Uterus (tissue), 4 donors: ENCODE results near the gene JPH3. TPM values are rescaled to one million over a fixed set of nuclear protein-coding genes. Genes with fewer than 3 reads are reported as not detected.

ENCODE experiments used
- DNase-seq, 2 donors: peaks; one replicate each; pipeline ENCODE4 v3.0.0-alpha.2; 2019 to 2020
- H3K27ac ChIP-seq, 2 donors: fragments of 200-600 bp; sonication (generic); 1 replicate in 1 of 2; 2 replicates in 1 of 2; pipeline ENCODE4 v1.5.1; 2016 to 2018
- H3K27me3 ChIP-seq, 2 donors: fragments of 200-600 bp; sonication (generic); one replicate each; pipeline ENCODE4 v1.5.1; 2018 to 2019; ENCODE audit warnings: control low read depth in 1 of 2
- H3K36me3 ChIP-seq, 2 donors: fragments of 200-600 bp; sonication (generic); one replicate each; pipeline ENCODE4 v1.5.1; 2019; ENCODE audit warnings: control low read depth in 1 of 2
- H3K4me1 ChIP-seq, 2 donors: fragments of 200-600 bp; sonication (generic); one replicate each; pipeline ENCODE4 v1.5.1; 2018 to 2019; ENCODE audit warnings: control low read depth in 1 of 2
- H3K4me3 ChIP-seq, 2 donors: fragments of 200-600 bp; sonication (generic); 1 replicate in 1 of 2; 2 replicates in 1 of 2; pipeline ENCODE4 v1.5.1; 2018 to 2019; ENCODE audit warnings: mild to moderate bottlenecking in 1 of 2
- H3K9me3 ChIP-seq, 2 donors: fragments of 200-600 bp; sonication (generic); one replicate each; pipeline ENCODE4 v1.5.1; 2019; ENCODE audit warnings: control low read depth in 1 of 2
- POLR2A ChIP-seq, 2 donors: fragments of 450-650 bp; IDR thresholded peaks; one replicate each; pipeline ENCODE4 v1.6.1; 2016; ENCODE audit warnings: antibody characterized with exemption in 2 of 2, mild to moderate bottlenecking in 1 of 2, moderate library complexity in 1 of 2
- intact Hi-C: fragments of 100-400 bp; cut with DNase I; formaldehyde crosslinking; loops from one replicate; pipeline ENCODE4 v1.15.1; 2023; ENCODE audit warnings: low total_unique reads
- total RNA-seq, 4 donors: library from RNA; depleted of rRNA in 3 of 4; stranded (reverse); fragments of >200 nt in 3 of 4; gene quantifications; one replicate each; pipeline versions ENCODE4 v1.1.0 to v1.2.4, GENCODE V29; 2014 to 2023
- TF ChIP-seq, protein P1 (sequence below), 4 experiments: fragments of 200-600 bp in 2 of 4; fragments of 450-650 bp in 2 of 4; sonication (generic) in 2 of 4; IDR thresholded peaks; one replicate each; pipeline ENCODE4 v1.5.1; 2016 to 2019; ENCODE audit warnings: antibody characterized with exemption in 4 of 4, mild to moderate bottlenecking in 2 of 4, moderate library complexity in 1 of 4
- donor health status: DM: yes; HTN: yes; CAD: no.

The JPH3 gene
- total RNA-seq, 4 donors from 2014 or later: 0.27 to 1.1 TPM; not detected in 2

DNA sequence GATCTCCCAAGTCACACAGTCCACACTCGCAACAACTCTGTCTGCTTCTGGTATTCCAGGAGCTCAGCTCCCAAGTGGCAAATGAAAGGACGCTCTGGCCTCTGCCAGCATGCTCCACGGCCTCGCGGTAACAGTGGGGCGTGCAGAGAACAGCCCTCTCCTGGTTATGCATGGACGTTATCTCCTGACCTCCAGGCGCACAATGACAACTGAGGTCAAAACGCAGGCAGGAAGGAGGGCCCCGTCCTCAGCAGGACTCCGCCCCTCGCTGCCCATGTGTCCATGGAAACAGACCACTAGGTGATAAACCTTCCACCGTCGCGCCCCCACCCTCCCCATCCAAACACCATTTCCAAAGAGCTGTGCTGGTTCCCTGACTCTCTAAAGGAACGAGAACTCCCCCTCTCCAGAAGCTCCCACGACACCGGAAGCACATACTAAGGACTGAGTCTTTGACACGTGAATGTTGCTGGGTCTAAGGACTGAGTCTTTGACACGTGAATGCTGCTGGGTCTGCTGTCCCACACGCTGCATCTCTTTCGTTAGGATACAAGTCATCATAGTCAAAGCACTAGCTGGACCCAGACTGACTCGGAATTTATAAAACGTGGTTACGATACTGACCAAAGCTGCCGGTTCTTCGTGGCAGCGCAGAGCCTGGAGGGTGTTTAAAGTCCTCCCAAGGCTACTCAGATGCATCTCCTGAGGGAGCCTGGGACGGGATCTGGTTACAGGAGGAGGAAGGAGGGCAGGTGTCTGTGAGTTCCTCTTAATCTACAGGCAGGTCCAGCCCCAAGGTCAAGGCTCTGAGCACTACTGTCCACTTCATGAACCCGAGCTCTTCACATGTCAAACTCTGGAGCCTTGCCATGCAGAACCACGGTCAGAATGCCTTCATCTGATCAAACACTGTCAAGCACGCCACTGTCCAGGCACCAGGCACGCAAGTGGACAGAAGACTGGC, 119.6 kb downstream of the JPH3 start:
- H3K27me3 ChIP-seq: no peaks in the 10 kb centered on the region
- TF ChIP-seq, protein P1, sequence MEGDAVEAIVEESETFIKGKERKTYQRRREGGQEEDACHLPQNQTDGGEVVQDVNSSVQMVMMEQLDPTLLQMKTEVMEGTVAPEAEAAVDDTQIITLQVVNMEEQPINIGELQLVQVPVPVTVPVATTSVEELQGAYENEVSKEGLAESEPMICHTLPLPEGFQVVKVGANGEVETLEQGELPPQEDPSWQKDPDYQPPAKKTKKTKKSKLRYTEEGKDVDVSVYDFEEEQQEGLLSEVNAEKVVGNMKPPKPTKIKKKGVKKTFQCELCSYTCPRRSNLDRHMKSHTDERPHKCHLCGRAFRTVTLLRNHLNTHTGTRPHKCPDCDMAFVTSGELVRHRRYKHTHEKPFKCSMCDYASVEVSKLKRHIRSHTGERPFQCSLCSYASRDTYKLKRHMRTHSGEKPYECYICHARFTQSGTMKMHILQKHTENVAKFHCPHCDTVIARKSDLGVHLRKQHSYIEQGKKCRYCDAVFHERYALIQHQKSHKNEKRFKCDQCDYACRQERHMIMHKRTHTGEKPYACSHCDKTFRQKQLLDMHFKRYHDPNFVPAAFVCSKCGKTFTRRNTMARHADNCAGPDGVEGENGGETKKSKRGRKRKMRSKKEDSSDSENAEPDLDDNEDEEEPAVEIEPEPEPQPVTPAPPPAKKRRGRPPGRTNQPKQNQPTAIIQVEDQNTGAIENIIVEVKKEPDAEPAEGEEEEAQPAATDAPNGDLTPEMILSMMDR (IDR thresholded peaks at IDR 0.05): no peak
- TF ChIP-seq POLR2A (IDR thresholded peaks at IDR 0.05): no peak
- DNase-seq: no peak
- H3K27ac ChIP-seq: no peak overlapping the region
- H3K9me3 ChIP-seq: no peaks in the 10 kb centered on the region
- no peaks in the 10 kb centered on the region for H3K36me3 ChIP-seq
- intact Hi-C loops: no loop called here
- no peak overlapping the region for H3K4me3 ChIP-seq
- H3K4me1 ChIP-seq: no peaks in the 10 kb centered on the region

DNA sequence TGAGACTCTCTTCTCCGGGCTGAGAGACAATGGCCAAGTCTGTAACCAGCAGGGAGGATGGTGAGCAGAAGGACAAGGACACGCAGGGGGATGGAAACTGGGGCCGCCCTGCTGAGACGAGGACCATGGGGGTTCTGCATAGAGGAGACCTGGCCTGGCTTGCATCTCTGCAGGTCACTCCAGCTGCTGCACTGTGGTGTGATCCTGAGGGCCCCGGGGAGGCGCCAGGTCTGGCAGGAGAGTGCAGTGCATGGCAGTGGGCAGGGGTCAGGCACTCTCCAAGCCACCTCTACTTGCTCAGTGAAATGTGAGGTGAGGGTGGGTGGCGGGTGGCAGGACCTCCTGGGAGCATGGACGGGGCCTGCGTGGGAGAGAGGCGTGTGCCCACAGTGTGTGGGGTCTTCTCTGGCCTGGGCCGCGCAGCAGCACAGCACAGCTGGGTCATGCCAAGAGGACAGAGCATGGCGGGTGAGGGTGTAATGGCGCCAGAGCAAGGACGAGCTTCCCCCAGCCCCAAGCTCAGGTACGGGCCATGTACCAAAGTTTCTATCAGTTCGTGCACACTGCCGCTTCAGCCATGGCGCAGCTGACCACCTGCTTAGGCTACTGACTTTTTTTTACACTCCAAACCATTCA, 120.4 kb downstream of the JPH3 start:
- no peaks in the 10 kb centered on the region for H3K9me3 ChIP-seq
- intact Hi-C loops: no loop called here
- H3K4me1 ChIP-seq: no peaks in the 10 kb centered on the region
- no peak overlapping the region for H3K27ac ChIP-seq
- no peak overlapping the region for H3K4me3 ChIP-seq
- DNase-seq: no peak
- H3K27me3 ChIP-seq: no peaks in the 10 kb centered on the region
- H3K36me3 ChIP-seq: no peaks in the 10 kb centered on the region
- TF ChIP-seq, protein P1 (IDR thresholded peaks at IDR 0.05): no peak
- no peak for TF ChIP-seq POLR2A (IDR thresholded peaks at IDR 0.05)

DNA sequence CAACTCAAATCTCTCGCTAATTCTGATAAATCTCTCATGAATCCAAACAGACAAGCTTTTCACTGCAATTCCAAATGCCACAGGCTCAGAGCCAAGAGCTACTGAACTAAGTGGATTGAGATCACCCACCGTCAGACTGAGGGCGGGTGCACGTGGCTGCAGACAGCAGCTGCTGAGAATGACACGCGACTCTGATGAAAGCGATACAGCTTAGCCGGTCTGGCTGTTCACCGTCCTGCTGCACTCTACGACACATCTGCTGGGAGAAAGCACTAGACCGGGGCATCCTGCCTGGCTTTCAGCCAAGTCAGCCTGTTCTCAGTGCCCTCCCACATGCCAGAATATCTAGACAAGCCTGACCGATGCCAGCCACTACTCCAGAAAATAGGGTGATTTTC, 120.9 kb downstream of the JPH3 start:
- no peaks in the 10 kb centered on the region for H3K36me3 ChIP-seq
- H3K27ac ChIP-seq: no peak overlapping the region
- H3K4me1 ChIP-seq: no peaks in the 10 kb centered on the region
- H3K9me3 ChIP-seq: no peaks in the 10 kb centered on the region
- no peak overlapping the region for H3K4me3 ChIP-seq
- intact Hi-C loops: no loop called here
- no peaks in the 10 kb centered on the region for H3K27me3 ChIP-seq
- no peak for TF ChIP-seq POLR2A (IDR thresholded peaks at IDR 0.05)
- TF ChIP-seq, protein P1 (IDR thresholded peaks at IDR 0.05): no peak
- DNase-seq: no peak

DNA sequence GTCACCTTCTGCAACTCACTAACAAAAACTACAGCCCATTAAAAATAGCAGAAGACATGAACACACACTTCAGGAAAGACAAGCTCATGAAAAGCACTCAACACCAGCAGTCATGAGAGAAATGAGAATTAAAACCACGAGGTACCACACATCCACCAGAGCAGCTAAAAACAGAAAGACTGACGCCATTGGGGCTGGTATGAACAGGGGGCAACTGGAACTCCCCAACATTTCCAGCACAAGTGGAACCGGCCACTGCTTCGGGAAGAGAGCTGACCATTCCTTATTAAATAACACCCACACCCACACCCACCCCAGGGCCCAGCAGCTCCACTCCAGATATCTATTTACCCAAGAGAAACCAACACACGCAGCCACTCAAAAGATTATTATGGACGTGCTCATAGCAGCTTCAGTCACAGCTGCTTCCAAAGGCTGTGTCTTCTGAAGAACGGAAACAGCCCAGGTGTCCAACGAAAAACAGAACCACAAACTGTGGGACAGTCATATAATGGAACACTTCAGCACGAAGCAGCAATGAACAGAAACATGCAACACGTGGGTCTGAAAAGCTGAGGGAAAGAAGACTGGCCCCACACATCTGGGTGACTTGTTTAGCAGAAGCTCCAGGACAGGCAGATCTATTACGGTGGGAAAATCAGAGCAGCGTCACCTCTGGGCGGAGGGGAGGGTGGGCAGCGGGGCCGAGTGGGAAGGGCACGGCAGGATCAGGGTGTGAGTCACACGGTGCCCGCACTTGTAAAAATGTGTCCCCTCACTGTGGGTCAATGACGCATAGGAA, 122.4 kb downstream of the JPH3 start:
- TF ChIP-seq POLR2A (IDR thresholded peaks at IDR 0.05): no peak
- TF ChIP-seq, protein P1 (IDR thresholded peaks at IDR 0.05): no peak
- no peaks in the 10 kb centered on the region for H3K4me1 ChIP-seq
- H3K27ac ChIP-seq: no peak overlapping the region
- H3K27me3 ChIP-seq: no peaks in the 10 kb centered on the region
- H3K9me3 ChIP-seq: no peaks in the 10 kb centered on the region
- intact Hi-C loops: no loop called here
- no peak for DNase-seq
- no peak overlapping the region for H3K4me3 ChIP-seq
- no peaks in the 10 kb centered on the region for H3K36me3 ChIP-seq
